ENCODE data around the gene NAP1L3. TPM values are rescaled to one million over a fixed set of nuclear protein-coding genes. Genes with fewer than 3 reads are reported as not detected.
A peak's percentile ranks its signal among the peaks of the same experiment; 100 is the strongest.

The NAP1L3 gene
- total and polyA plus RNA-seq, 2 of the 4 experiments (the other 2 are of a cell fraction) = 2.2 to 3.7 TPM

GRCh38 chrX:93673869-93674271 is 492 bp upstream of the NAP1L3 start, which contains the start of gene FAM133A:
FAM133A (plus strand) TSS chrX:93674206; CDS start chrX:93709420, 35,214 bp downstream.
- Histone ChIP-seq H2AK5ac (ENCODE audit: low read depth, low read length) (no peak within 1 kb of the TSS), H3K9ac (ENCODE audit: low read depth, low read length) (no peak within 1 kb of the TSS), H3K36me3 (ENCODE audit: control insufficient read depth, insufficient read depth, low read length) (no peaks in the 10 kb centered on the region), H2BK5ac (ENCODE audit: low read depth, low read length, poor library complexity, severe bottlenecking) (no peak within 1 kb of the TSS), H3K4me3 (ENCODE audit: insufficient read depth, low read depth, low read length) (peak within 1 kb of the TSS; percentile 66), H3K4me1 (ENCODE audit: control insufficient read depth, insufficient read depth, low read length) (no peaks in the 10 kb centered on the region), H3K56ac (ENCODE audit: extremely low read depth, insufficient read depth, low read length) (no peak within 1 kb of the TSS), H2BK15ac (ENCODE audit: low read depth, low read length) (no peak within 1 kb of the TSS), H3K79me1 (ENCODE audit: low read depth in 1 of 2, low read length in 2 of 2) (no peaks in the 10 kb centered on the region), H4K8ac (ENCODE audit: low read depth in 2 of 2, low read length in 2 of 2) (no peak within 1 kb of the TSS), H3K27ac (ENCODE audit: insufficient read depth, low read length) (no peak within 1 kb of the TSS), H3K9me1 (ENCODE audit: insufficient read depth, low read length) (no peaks in the 10 kb centered on the region), H4K20me1 (ENCODE audit: insufficient read depth, low read length) (no peaks in the 10 kb centered on the region), H3K4me2 (ENCODE audit: low read depth, low read length) (peak within 1 kb of the TSS; percentile 65), H2BK120ac (ENCODE audit: low read depth, low read length) (no peak within 1 kb of the TSS), H3K9me3 (ENCODE audit: control insufficient read depth, insufficient read depth, low read length) (no peaks in the 10 kb centered on the region), H3K27me3 (ENCODE audit: control insufficient read depth, insufficient read depth, low read length) (peaks cover 3% of the 10 kb centered on the region; the same call in 1 of the 2 replicates), H2BK20ac (ENCODE audit: low read depth, low read length) (no peak within 1 kb of the TSS), H3K14ac (replicated peaks; ENCODE audit: low read depth, low read length) (no peak within 1 kb of the TSS), H2AK9ac (replicated peaks; ENCODE audit: low read depth, low read length, poor library complexity) (no peak within 1 kb of the TSS), H3K18ac (ENCODE audit: low read depth, low read length) (no peak within 1 kb of the TSS), H4K91ac (ENCODE audit: insufficient read depth, low read depth, low read length) (no peak within 1 kb of the TSS), H2AFZ (replicated peaks; ENCODE audit: low read length, poor library complexity) (peak within 1 kb of the TSS; percentile 86), H3K23ac (ENCODE audit: low read depth, low read length) (no peak within 1 kb of the TSS), H4K5ac (ENCODE audit: low read depth, low read length) (no peak within 1 kb of the TSS), H3K4ac (ENCODE audit: low read depth, low read length) (no peak within 1 kb of the TSS)
- intact Hi-C loops (cut with micrococcal nuclease) = no loop called here
- BruUV-seq (replicated peaks) = no TSS peak
- in situ Hi-C loops (cut with MboI; ENCODE audit: low sequenced_read_pairs) = no loop called here
- WGBS, 2 experiments (ENCODE audit: extremely low coverage in 2 of 2, insufficient read length in 1 of 2) = no CpG with 5 or more reads among the region's 11 CpGs
- TF ChIP-seq MAZ (IDR thresholded peaks at IDR 0.05; ENCODE audit: borderline replicate concordance, low read depth, low read length) = no peak
- TF ChIP-seq RAD21 (IDR thresholded peaks at IDR 0.05; ENCODE audit: low read length) = no peak
- TF ChIP-seq CHD1 (IDR thresholded peaks at IDR 0.05; ENCODE audit: low read depth, low read length) = no peak
- no peak for TF ChIP-seq CEBPB (IDR thresholded peaks at IDR 0.05; ENCODE audit: low read depth, low read length)
- TF ChIP-seq CTCF (conservative IDR thresholded peaks at IDR 0.05; ENCODE audit: low read depth, low read length) = no peak
- TF ChIP-seq MXI1 (IDR thresholded peaks at IDR 0.05; ENCODE audit: borderline replicate concordance, low read depth, low read length) = no peak
- no peak for TF ChIP-seq USF2 (IDR thresholded peaks at IDR 0.05; ENCODE audit: low read depth, low read length)
- TF ChIP-seq ELK1 (IDR thresholded peaks at IDR 0.05; ENCODE audit: borderline replicate concordance, low read depth, low read length) = no peak
- TF ChIP-seq RFX5 (IDR thresholded peaks at IDR 0.05; ENCODE audit: low read depth, low read length) = no peak
- POLR2A ChIA-PET (ENCODE audit: unreplicated experiment) = no interaction called here
- CTCF ChIA-PET = no interaction called here
- no peak; the same call in 1 of the 2 replicates for ATAC-seq (ENCODE audit: low read depth)
- DNase-seq = peak; percentile 4
- dilution Hi-C loops (cut with HindIII; ENCODE audit: low sequenced_read_pairs, unreplicated experiment) = no loop called here
